ENCODE results near the gene ARHGEF1.

DNA sequence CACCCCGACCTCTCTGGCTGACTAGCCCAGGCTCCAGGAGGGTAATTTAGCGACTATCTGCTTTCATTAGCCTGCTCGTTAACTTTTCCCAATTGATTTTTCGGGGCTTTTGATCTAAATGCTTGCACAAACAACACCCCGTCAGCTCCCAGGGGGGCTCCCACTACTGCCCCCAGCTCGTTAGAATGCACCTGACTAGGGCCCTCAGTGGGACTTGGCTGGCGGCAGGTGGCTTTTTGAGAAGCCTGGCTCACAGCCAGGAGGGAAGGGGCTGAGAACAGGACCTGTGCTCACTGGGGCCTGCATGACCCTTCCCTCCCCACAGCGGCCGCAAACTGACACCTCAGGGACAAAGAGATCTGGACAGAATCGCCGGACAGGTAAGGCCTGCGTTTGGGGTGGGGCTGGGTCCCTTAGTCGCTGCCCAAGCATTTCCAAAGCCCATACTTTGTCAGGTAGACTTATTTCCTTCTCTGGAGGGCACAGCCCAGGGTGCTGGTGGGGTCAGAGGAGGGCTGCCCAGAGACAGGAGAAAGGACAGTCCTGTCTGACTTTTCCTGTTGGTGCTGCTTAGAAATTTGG is 13.5 kb upstream of the ARHGEF1 start:
- TF ChIP-seq, protein P1, sequence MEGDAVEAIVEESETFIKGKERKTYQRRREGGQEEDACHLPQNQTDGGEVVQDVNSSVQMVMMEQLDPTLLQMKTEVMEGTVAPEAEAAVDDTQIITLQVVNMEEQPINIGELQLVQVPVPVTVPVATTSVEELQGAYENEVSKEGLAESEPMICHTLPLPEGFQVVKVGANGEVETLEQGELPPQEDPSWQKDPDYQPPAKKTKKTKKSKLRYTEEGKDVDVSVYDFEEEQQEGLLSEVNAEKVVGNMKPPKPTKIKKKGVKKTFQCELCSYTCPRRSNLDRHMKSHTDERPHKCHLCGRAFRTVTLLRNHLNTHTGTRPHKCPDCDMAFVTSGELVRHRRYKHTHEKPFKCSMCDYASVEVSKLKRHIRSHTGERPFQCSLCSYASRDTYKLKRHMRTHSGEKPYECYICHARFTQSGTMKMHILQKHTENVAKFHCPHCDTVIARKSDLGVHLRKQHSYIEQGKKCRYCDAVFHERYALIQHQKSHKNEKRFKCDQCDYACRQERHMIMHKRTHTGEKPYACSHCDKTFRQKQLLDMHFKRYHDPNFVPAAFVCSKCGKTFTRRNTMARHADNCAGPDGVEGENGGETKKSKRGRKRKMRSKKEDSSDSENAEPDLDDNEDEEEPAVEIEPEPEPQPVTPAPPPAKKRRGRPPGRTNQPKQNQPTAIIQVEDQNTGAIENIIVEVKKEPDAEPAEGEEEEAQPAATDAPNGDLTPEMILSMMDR (IDR thresholded peaks at IDR 0.05), result no peak
- TF ChIP-seq POLR2A (IDR thresholded peaks at IDR 0.05), result no peak

Data from body of pancreas (tissue), 4 donors.